Ectodermal cell (in vitro differentiated cells): ENCODE results near the gene BTK. TPM values are rescaled to one million over a fixed set of nuclear protein-coding genes. Genes with fewer than 3 reads are reported as not detected.

ENCODE experiments used
- H3K27ac ChIP-seq: 2 replicates; pipeline ENCODE4 v1.7.0; 2013; ENCODE audit warnings: mild to moderate bottlenecking, low read depth, low read length; ENCODE audit not compliant: insufficient read depth, poor library complexity, severe bottlenecking
- H3K27me3 ChIP-seq: 2 replicates; pipeline ENCODE4 v1.7.0; 2013; ENCODE audit warnings: mild to moderate bottlenecking, low read length; ENCODE audit not compliant: insufficient read depth, control insufficient read depth, poor library complexity, severe bottlenecking
- H3K36me3 ChIP-seq: one replicate; pipeline ENCODE4 v1.7.0; 2013; ENCODE audit warnings: low read length; ENCODE audit not compliant: control insufficient read depth, insufficient read depth
- H3K4me1 ChIP-seq: one replicate; pipeline ENCODE4 v1.7.0; 2013; ENCODE audit warnings: low read length; ENCODE audit not compliant: control insufficient read depth, insufficient read depth
- H3K4me3 ChIP-seq: 2 replicates; pipeline ENCODE4 v1.7.0; 2013; ENCODE audit warnings: low read depth, low read length, control low read depth; ENCODE audit not compliant: insufficient read depth
- H3K9me3 ChIP-seq: 2 replicates; pipeline ENCODE4 v1.7.0; 2013; ENCODE audit warnings: mild to moderate bottlenecking, low read length, moderate library complexity; ENCODE audit not compliant: control insufficient read depth
- WGBS, 2 experiments: methylation state at CpG; one replicate each; pipeline ENCODE4 v1.1.7; 2013; ENCODE audit warnings: missing lambda C conversion rate in 2 of 2; 5-methylcytosine and 5-hydroxymethylcytosine counted together
- polyA plus RNA-seq, 4 experiments: library from polyadenylated mRNA; stranded (reverse); fragments of 50-300 nt; gene quantifications; one replicate each; pipeline ENCODE4 v1.2.3, GENCODE V29; 2013

The BTK gene
- polyA plus RNA-seq (2013, experiment 1 of 4), result 0.87 TPM
- 0.76 TPM for polyA plus RNA-seq (2013, experiment 2 of 4)
- 0.80 TPM for polyA plus RNA-seq (2013, experiment 3 of 4)
- polyA plus RNA-seq (2013, experiment 4 of 4), result 0.69 TPM

DNA sequence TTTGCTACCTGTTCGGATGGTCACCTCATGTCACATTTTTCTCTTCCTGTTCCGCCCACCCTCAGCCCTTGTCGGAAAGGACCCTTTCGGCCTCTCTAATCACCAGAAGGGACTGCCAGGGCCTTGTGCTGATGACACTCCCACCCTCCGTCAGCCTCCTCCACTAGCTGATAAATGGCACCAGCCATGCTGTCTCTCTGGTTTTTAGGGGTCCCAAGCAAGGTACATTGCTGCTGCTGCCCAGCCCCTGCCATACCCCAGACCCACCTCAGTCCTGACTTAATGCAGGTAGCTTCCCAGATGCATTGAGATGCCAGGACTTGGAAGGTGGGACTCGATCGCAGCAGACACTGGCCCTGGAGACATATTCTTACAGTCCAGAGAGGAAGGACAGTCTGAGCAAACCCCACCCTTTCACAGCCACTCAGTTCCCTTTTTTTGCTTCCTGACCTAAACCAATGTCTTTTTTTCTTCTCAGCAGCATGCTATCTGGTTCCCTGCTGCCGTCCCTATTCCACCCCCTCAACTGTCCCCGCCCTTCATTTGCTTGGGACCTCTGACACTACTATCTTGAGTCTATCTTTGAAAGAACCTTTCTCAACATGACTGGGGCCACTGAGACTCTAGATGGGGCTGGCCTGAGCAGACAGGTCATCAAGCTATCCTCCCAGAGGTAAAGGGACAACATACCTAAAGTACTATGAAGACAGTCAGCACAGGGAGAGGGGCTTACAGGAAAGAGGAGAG lies at the start of gene BTK:
Gene BTK (minus strand): TSS at position 397 of the 747 bp plus-strand sequence. CDS start 10,907 bp downstream, outside the sequence.
- WGBS, 2 experiments, result 81 to 83% methylated on average over 9 of the region's 9 CpGs
- Histone ChIP-seq H3K4me1 (no peaks in the 10 kb centered on the region), H3K27me3 (no peaks in the 10 kb centered on the region), H3K27ac (no peak within 1 kb of the TSS), H3K4me3 (no peak within 1 kb of the TSS), H3K36me3 (no peaks in the 10 kb centered on the region), H3K9me3 (no peaks in the 10 kb centered on the region)

- WGBS, 2 experiments, result 88 to 95% methylated on average over 2 of the region's 2 CpGs
- no peaks in the 10 kb centered on the region for H3K9me3 ChIP-seq
- no peaks in the 10 kb centered on the region for H3K27me3 ChIP-seq
- no peak overlapping the region for H3K27ac ChIP-seq
- H3K4me1 ChIP-seq, result no peaks in the 10 kb centered on the region
- H3K4me3 ChIP-seq, result no peak overlapping the region
- peaks cover 18% of the 10 kb centered on the region for H3K36me3 ChIP-seq
Observed at GRCh38 chrX:101430457-101431078, 44.6 kb upstream of the BTK start.

DNA sequence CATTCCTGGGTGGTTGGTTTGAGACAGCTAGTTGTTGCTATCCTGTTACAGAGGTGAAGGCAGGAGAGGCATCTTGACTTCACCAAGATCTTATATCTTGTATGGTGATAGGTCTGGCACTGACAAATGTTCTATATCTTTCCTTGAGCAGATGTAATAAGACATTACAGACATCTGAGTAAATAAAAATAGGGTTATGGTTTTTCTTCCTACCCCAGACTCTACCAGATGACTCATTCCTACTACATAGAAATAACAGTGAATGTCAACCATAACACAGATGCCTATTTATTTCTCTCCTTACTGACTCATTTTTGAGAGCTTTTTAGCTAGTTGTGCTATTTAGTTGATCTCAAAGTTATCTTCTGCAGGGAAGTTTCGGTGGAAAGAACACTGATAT lies 43.9 kb upstream of the BTK start:
- Histone ChIP-seq H3K36me3 (peaks cover 18% of the 10 kb centered on the region), H3K27me3 (no peaks in the 10 kb centered on the region), H3K27ac (no peak overlapping the region), H3K4me1 (no peaks in the 10 kb centered on the region), H3K9me3 (no peaks in the 10 kb centered on the region), H3K4me3 (no peak overlapping the region)
- 89 to 100% methylated on average over 1 of the region's 1 CpG for WGBS, 2 experiments

GRCh38 chrX:101427954-101428353 lies 42.0 kb upstream of the BTK start:
- no CpG with 5 or more reads among the region's 2 CpGs for WGBS, 2 experiments
- Histone ChIP-seq H3K4me1 (no peaks in the 10 kb centered on the region), H3K27ac (no peak overlapping the region)

GRCh38 chrX:101419489-101419888 lies 33.5 kb upstream of the BTK start:
- H3K9me3 ChIP-seq, result no peaks in the 10 kb centered on the region
- no peaks in the 10 kb centered on the region for H3K36me3 ChIP-seq
- 86 to 91% methylated on average over 2 of the region's 2 CpGs for WGBS, 2 experiments
- no peaks in the 10 kb centered on the region for H3K27me3 ChIP-seq
- no peak overlapping the region for H3K27ac ChIP-seq
- H3K4me1 ChIP-seq, result no peaks in the 10 kb centered on the region
- no peak overlapping the region for H3K4me3 ChIP-seq

More at GRCh38 chrX:101427954-101428353, 42.0 kb upstream of the BTK start:
- H3K27me3 ChIP-seq, result no peaks in the 10 kb centered on the region
- no peak overlapping the region for H3K4me3 ChIP-seq
- peaks cover 18% of the 10 kb centered on the region for H3K36me3 ChIP-seq
- H3K9me3 ChIP-seq, result no peaks in the 10 kb centered on the region

GRCh38 chrX:101417981-101418841 lies 32.2 kb upstream of the BTK start:
- Histone ChIP-seq H3K4me3 (peak overlapping the region; percentile 41), H3K27ac (peak overlapping the region; percentile 56), H3K9me3 (no peaks in the 10 kb centered on the region), H3K36me3 (no peaks in the 10 kb centered on the region), H3K4me1 (no peaks in the 10 kb centered on the region), H3K27me3 (no peaks in the 10 kb centered on the region)
- 1 to 2% methylated on average over 44 to 55 of the region's 56 CpGs for WGBS, 2 experiments

- no peaks in the 10 kb centered on the region for H3K9me3 ChIP-seq
- no peaks in the 10 kb centered on the region for H3K27me3 ChIP-seq
- H3K27ac ChIP-seq, result no peak overlapping the region
- peaks cover 6% of the 10 kb centered on the region for H3K36me3 ChIP-seq
- 86 to 98% methylated on average over 2 to 3 of the region's 4 CpGs for WGBS, 2 experiments
- H3K4me1 ChIP-seq, result no peaks in the 10 kb centered on the region
- H3K4me3 ChIP-seq, result no peak overlapping the region
Observed at GRCh38 chrX:101417190-101417589, 31.2 kb upstream of the BTK start.

DNA sequence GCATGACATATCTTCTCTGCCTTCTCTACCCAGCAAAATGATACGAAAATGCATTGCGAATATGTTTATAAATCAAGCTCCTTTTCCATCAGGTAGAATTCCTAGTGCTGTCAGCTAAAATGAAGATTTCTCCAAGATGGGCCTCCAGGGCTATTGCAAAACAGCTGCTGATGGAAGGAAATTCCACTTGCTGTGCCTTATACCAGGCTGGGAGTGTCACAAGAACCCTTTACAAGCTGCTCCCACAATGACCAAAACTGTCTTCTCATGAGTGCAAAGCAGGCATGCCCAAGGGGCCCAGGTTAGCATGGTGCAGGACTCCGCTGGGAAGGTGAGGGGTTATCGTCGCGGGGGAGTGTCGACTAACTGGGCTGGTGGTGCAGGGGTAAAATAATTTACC lies 30.7 kb upstream of the BTK start:
- H3K9me3 ChIP-seq, result no peaks in the 10 kb centered on the region
- no peak overlapping the region for H3K27ac ChIP-seq
- 96 to 97% methylated on average over 7 of the region's 7 CpGs for WGBS, 2 experiments
- H3K4me3 ChIP-seq, result no peak overlapping the region
- H3K36me3 ChIP-seq, result peaks cover 6% of the 10 kb centered on the region
- H3K27me3 ChIP-seq, result no peaks in the 10 kb centered on the region
- no peaks in the 10 kb centered on the region for H3K4me1 ChIP-seq

DNA sequence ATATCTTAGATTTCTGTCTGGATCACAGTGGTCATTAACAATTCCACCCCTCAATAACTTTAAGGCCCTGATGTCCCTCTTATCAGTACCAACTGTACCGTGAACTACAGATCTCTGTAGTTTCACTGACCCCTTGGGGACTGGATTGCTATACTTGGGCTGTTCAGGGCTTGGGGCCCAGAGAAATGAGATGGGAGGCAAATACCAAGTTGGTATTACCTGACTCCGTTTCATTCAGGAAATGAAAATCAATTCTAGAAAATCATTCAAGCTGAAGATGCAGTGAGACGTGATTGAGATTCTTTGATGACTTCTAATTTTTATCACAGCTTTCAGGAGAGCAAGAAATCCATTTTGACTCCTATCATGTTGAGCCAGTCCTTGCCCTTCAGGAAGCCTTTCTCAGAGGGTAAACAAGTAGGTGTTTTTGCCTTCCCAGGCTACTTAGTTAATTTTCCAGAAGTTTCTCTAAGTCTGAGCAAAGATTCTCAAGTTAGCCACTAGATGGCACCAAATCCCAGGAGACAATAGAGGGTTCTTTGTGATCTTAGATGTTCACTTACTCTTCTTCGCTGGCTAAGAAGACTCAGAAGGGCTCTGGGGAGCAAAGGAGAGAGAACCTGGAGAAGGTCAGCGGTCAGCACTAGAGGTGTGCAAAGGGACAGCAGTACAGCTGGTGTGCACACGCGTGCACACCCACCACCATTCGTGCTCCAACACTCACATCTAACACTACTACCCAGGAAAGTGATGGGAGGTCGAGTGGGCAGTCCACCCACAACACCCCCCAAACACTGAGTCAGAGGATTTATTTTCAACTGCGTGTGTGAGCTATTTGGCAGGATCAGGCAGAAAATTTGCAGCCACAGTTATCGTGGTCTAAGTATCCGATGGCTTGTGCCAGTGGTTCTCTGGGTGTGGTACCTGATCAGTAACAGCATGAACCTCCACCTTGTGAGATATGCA lies 29.5 kb upstream of the BTK start:
- no peaks in the 10 kb centered on the region for H3K9me3 ChIP-seq
- no peak overlapping the region for H3K4me3 ChIP-seq
- H3K27me3 ChIP-seq, result no peaks in the 10 kb centered on the region
- peaks cover 6% of the 10 kb centered on the region for H3K36me3 ChIP-seq
- H3K4me1 ChIP-seq, result no peaks in the 10 kb centered on the region
- H3K27ac ChIP-seq, result no peak overlapping the region
- whole genome bisulfite sequencing, 2 experiments, result 74 to 81% methylated on average over 9 to 12 of the region's 12 CpGs
